Sigmoid colon (tissue), 4 donors: ENCODE data around the gene PSMB11.

Source experiments
- EP300 ChIP-seq, 4 donors: sonication (generic); formaldehyde crosslinking; IDR thresholded peaks; one replicate each; pipeline ENCODE4 v1.6.1; 2017; ENCODE audit warnings: antibody characterized with exemption in 4 of 4
- POLR2A ChIP-seq, 2 donors: fragments of 450-650 bp; IDR thresholded peaks; one replicate each; pipeline ENCODE4 v1.6.1; 2016; ENCODE audit warnings: antibody characterized with exemption in 2 of 2, mild to moderate bottlenecking in 2 of 2, moderate library complexity in 2 of 2
- POLR2AphosphoS5 ChIP-seq, 4 donors: sonication (generic); formaldehyde crosslinking; IDR thresholded peaks; one replicate each; pipeline ENCODE4 v1.6.1; 2017; ENCODE audit warnings: antibody characterized with exemption in 4 of 4
- TF ChIP-seq, protein P1 (sequence below), 4 experiments: fragments of 450-650 bp in 3 of 4; fragments of 200-600 bp in 1 of 4; IDR thresholded peaks; one replicate each; pipeline ENCODE4 v1.5.1; 2016 to 2019; ENCODE audit warnings: antibody characterized with exemption in 4 of 4, mild to moderate bottlenecking in 3 of 4, moderate library complexity in 2 of 4

DNA sequence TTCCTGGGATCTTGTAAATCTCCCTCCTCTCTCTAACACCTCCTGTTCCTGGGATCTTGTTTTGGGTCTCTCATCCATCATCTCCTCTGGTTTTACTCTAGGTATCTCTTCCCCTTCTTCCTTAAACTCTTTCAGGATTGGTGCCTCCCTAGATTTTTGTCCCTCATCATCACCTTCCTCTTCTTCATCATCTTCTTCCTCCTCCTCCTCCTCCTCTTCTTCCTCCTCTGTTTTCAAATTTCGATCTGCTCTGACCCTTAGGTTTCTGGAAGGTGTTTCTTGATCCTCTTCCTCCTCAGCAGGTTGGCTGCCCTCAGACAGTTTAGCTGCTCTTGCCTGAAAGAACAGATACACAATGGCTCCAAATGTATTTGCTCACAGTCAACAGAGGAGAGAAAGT is 38.5 kb downstream of the PSMB11 start:
- TF ChIP-seq, protein P1, sequence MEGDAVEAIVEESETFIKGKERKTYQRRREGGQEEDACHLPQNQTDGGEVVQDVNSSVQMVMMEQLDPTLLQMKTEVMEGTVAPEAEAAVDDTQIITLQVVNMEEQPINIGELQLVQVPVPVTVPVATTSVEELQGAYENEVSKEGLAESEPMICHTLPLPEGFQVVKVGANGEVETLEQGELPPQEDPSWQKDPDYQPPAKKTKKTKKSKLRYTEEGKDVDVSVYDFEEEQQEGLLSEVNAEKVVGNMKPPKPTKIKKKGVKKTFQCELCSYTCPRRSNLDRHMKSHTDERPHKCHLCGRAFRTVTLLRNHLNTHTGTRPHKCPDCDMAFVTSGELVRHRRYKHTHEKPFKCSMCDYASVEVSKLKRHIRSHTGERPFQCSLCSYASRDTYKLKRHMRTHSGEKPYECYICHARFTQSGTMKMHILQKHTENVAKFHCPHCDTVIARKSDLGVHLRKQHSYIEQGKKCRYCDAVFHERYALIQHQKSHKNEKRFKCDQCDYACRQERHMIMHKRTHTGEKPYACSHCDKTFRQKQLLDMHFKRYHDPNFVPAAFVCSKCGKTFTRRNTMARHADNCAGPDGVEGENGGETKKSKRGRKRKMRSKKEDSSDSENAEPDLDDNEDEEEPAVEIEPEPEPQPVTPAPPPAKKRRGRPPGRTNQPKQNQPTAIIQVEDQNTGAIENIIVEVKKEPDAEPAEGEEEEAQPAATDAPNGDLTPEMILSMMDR (IDR thresholded peaks at IDR 0.05), result no peak
- TF ChIP-seq POLR2A (IDR thresholded peaks at IDR 0.05), result no peak
- TF ChIP-seq POLR2AphosphoS5 (IDR thresholded peaks at IDR 0.05), result no peak
- TF ChIP-seq EP300 (IDR thresholded peaks at IDR 0.05), result no peak
